ENCODE data around the gene OSM. TPM values are rescaled to one million over a fixed set of nuclear protein-coding genes. Genes with fewer than 3 reads are reported as not detected.
A peak's percentile ranks its signal among the peaks of the same experiment; 100 is the strongest.

The OSM gene
- total RNA-seq, 1 donor from 2014 or later, result not detected

DNA sequence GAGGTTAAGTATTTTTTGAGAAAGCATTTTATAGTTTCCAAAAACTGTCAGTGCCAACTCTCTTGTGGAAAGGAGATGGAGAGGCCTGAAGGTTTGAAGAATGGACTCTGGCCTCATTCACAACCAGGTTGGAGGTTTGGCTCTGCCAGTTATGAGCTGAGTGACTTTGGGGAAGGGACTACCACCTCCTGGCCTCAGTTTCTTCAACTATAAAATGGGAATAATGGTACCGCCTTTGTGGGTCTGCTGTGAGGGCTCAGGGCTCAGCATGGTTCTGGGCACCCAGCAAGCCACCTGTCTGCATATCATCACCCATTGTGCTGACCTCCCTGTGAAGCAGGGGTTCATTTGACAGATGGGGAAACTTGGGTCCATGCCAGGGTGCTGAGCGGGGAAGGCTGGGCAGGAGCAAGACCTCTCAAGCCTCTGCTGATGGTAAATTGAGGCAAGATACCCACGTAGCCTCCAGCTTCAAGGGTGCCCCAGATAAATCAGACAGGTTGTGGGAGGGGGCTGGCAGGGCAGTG, 16.5 kb downstream of the OSM start:
- Mint-ChIP-seq H3K4me1 (ENCODE audit: unreplicated experiment) (peaks cover 75% of the 10 kb centered on the region), H3K4me3 (ENCODE audit: unreplicated experiment) (no peak overlapping the region), H3K27me3 (ENCODE audit: unreplicated experiment) (no peaks in the 10 kb centered on the region), H3K36me3 (ENCODE audit: unreplicated experiment) (no peaks in the 10 kb centered on the region), H3K27ac (ENCODE audit: unreplicated experiment) (peak overlapping the region; percentile 47), H3K9me3 (ENCODE audit: unreplicated experiment) (no peaks in the 10 kb centered on the region)
- TF ChIP-seq, protein P1, sequence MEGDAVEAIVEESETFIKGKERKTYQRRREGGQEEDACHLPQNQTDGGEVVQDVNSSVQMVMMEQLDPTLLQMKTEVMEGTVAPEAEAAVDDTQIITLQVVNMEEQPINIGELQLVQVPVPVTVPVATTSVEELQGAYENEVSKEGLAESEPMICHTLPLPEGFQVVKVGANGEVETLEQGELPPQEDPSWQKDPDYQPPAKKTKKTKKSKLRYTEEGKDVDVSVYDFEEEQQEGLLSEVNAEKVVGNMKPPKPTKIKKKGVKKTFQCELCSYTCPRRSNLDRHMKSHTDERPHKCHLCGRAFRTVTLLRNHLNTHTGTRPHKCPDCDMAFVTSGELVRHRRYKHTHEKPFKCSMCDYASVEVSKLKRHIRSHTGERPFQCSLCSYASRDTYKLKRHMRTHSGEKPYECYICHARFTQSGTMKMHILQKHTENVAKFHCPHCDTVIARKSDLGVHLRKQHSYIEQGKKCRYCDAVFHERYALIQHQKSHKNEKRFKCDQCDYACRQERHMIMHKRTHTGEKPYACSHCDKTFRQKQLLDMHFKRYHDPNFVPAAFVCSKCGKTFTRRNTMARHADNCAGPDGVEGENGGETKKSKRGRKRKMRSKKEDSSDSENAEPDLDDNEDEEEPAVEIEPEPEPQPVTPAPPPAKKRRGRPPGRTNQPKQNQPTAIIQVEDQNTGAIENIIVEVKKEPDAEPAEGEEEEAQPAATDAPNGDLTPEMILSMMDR (IDR thresholded peaks at IDR 0.05), result no peak
- DNase-seq (ENCODE audit: extremely low spot score, unreplicated experiment), result no peak

DNA sequence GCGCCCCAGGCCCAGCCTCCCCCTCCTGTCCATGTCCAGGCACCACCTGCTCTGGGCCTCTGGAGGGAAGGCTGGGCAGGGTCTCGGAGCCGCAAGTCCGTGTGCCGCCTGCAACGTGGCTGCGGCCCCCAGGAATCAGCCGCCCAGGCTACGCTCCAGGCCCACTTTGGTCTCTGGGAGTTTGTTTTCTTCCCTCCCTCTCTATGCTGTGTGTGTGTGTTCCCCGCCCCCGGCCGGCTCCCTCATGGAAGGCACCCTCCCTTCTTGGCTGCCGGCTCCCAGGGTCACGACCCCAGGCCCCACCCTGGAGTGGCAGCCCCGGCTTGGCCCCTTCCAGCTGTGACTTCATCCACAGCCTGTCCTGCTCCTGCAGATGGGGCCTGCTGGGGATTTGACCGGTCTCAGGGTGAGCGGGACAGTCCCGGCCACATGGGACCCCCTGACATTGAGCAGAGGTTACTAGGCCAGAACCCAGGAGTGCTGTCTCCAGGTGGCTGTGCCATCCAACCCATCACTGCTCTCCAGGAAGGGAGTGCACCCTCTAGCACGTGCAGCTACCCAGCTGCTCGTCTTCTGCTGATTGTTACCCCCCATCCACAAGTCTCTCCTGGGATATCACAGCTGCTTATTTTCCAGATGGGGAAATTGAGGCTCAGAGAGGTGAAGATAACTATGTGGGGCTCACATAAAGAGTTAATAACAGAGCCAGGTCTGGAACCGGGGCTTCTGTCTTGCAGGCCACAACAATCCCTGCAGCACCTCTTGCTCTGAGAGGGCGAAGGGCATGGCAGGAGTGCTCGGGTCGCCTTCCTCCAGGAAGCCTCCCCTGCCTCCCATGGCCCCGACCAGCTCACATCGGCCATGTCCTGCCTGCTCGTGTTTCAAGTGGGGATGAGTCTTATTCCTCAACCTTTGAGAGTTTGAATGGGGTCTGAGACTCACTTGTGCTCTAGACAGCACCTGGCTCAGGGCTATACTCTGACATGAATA, 17.3 kb downstream of the OSM start:
- DNase-seq (ENCODE audit: extremely low spot score, unreplicated experiment), result no peak
- H3K36me3 Mint-ChIP-seq (ENCODE audit: unreplicated experiment), result no peaks in the 10 kb centered on the region
- no peaks in the 10 kb centered on the region for H3K27me3 Mint-ChIP-seq (ENCODE audit: unreplicated experiment)
- H3K4me1 Mint-ChIP-seq (ENCODE audit: unreplicated experiment), result peaks cover 80% of the 10 kb centered on the region
- H3K27ac Mint-ChIP-seq (ENCODE audit: unreplicated experiment), result peak overlapping the region; percentile 47
- no peak overlapping the region for H3K4me3 Mint-ChIP-seq (ENCODE audit: unreplicated experiment)
- H3K9me3 Mint-ChIP-seq (ENCODE audit: unreplicated experiment), result no peaks in the 10 kb centered on the region
- TF ChIP-seq, protein P1 (IDR thresholded peaks at IDR 0.05), result no peak

DNA sequence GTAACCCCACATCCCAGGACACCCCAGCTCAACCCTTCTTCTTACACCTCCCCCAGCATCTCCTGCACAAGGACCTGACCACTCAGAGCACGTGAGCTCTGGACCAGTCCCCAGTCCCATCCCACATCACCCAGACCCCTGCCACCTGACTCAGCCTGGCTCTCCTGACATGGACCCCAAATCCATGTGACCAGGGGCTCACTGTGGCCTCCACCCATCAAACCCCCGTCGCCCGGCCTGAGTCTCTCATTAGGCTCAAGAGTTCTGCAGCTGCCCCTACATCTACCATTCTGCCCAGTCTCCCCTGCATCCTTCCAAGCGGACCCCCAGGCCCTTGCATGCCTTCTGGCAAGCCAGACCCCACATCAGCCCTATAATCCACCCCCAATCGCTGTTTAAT, 18.2 kb downstream of the OSM start:
- H3K27me3 Mint-ChIP-seq (ENCODE audit: unreplicated experiment), result no peaks in the 10 kb centered on the region
- peaks cover 80% of the 10 kb centered on the region for H3K4me1 Mint-ChIP-seq (ENCODE audit: unreplicated experiment)
- peak overlapping the region; percentile 39 for H3K27ac Mint-ChIP-seq (ENCODE audit: unreplicated experiment)
- TF ChIP-seq, protein P1 (IDR thresholded peaks at IDR 0.05), result no peak
- no peak for DNase-seq (ENCODE audit: extremely low spot score, unreplicated experiment)
- H3K36me3 Mint-ChIP-seq (ENCODE audit: unreplicated experiment), result peaks cover 2% of the 10 kb centered on the region
- H3K9me3 Mint-ChIP-seq (ENCODE audit: unreplicated experiment), result no peaks in the 10 kb centered on the region
- peak overlapping the region; percentile 45 for H3K4me3 Mint-ChIP-seq (ENCODE audit: unreplicated experiment)

DNA sequence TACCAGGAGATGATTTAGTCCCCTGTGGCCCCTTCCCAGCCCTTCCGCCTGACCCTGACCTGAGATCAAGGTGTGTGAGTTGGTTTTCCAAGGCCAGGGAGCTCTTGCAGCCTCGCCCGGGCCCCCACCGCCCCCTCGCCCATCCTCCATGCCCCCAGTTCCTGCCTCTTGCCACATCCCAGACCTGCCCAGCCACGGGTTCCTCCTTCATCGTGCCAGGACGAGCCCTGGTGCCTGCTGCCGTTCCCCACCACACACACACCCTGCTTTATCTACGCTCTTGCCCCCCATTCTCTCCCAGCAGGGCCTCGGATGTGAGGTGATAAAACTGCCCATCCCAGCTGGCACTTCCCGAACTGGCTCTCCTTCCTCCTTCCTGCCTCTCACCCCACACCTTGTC, 18.7 kb downstream of the OSM start:
- H3K4me1 Mint-ChIP-seq (ENCODE audit: unreplicated experiment), result peaks cover 75% of the 10 kb centered on the region
- peaks cover 3% of the 10 kb centered on the region for H3K36me3 Mint-ChIP-seq (ENCODE audit: unreplicated experiment)
- H3K27me3 Mint-ChIP-seq (ENCODE audit: unreplicated experiment), result no peaks in the 10 kb centered on the region
- no peak for DNase-seq (ENCODE audit: extremely low spot score, unreplicated experiment)
- peak overlapping the region; percentile 77 for H3K27ac Mint-ChIP-seq (ENCODE audit: unreplicated experiment)
- H3K9me3 Mint-ChIP-seq (ENCODE audit: unreplicated experiment), result no peaks in the 10 kb centered on the region
- H3K4me3 Mint-ChIP-seq (ENCODE audit: unreplicated experiment), result peak overlapping the region; percentile 45
- TF ChIP-seq, protein P1 (IDR thresholded peaks at IDR 0.05), result no peak

DNA sequence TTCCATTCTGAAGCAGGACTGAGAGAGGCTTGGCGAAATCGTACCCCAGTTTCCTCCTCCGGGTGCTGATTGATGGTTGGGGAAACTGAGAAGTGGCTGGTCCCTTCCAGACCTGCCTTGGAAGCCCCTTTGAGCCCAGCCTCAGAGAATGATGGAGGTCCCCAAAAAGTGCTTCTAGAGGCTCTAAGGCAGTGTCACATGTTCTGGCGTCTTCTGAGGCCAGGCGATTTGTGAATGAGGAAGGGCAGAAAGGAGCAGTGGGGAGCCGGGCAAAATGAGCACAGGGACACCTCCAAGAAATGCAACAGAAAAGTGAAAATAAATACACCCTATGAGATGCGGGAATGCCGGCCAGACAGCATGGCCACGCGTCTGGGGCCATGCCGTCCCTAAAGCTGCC, 19.1 kb downstream of the OSM start:
- H3K4me1 Mint-ChIP-seq (ENCODE audit: unreplicated experiment), result peaks cover 75% of the 10 kb centered on the region
- peak overlapping the region; percentile 73 for H3K4me3 Mint-ChIP-seq (ENCODE audit: unreplicated experiment)
- H3K36me3 Mint-ChIP-seq (ENCODE audit: unreplicated experiment), result peaks cover 5% of the 10 kb centered on the region
- DNase-seq (ENCODE audit: extremely low spot score, unreplicated experiment), result no peak
- H3K27ac Mint-ChIP-seq (ENCODE audit: unreplicated experiment), result peak overlapping the region; percentile 77
- no peaks in the 10 kb centered on the region for H3K9me3 Mint-ChIP-seq (ENCODE audit: unreplicated experiment)
- TF ChIP-seq, protein P1 (IDR thresholded peaks at IDR 0.05), result no peak
- no peaks in the 10 kb centered on the region for H3K27me3 Mint-ChIP-seq (ENCODE audit: unreplicated experiment)
